Right lobe of liver (tissue), 6 donors: Measurements from ENCODE around the gene C1orf74. TPM values are rescaled to one million over a fixed set of nuclear protein-coding genes. Genes with fewer than 3 reads are reported as not detected.

Experiments
- ATAC-seq, 4 donors: fragments of 200-7000 bp; cut with Tn5 transposase; one replicate each; pipeline ENCODE4 v1.9.1; 2020; ENCODE audit warnings: mild to moderate bottlenecking in 4 of 4, moderate library complexity in 4 of 4
- DNase-seq, 3 donors: peaks; one replicate each; pipeline ENCODE4 v3.0.0-alpha.2; 2020
- H3K27ac ChIP-seq, 3 donors: fragments of 200-600 bp; one replicate each; pipeline ENCODE4 v1.8.0; 2022
- H3K27me3 ChIP-seq, 2 donors: fragments of 200-600 bp; one replicate each; pipeline ENCODE4 v1.8.0; 2022
- H3K36me3 ChIP-seq, 4 donors: fragments of 200-600 bp; sonication (generic) in 1 of 4; one replicate each; pipeline versions ENCODE4 v1.5.1 to v1.8.0; 2017 to 2022; ENCODE audit warnings: control low read depth in 1 of 4
- H3K4me1 ChIP-seq, 4 donors: fragments of 200-600 bp; sonication (generic) in 1 of 4; one replicate each; pipeline versions ENCODE4 v1.5.1 to v1.8.0; 2017 to 2022; ENCODE audit warnings: control low read depth in 1 of 4
- H3K4me3 ChIP-seq, 3 donors: fragments of 200-600 bp; one replicate each; pipeline ENCODE4 v1.8.0; 2022
- H3K9me3 ChIP-seq, 4 donors: fragments of 200-600 bp; sonication (generic) in 1 of 4; one replicate each; pipeline versions ENCODE4 v1.5.1 to v1.8.0; 2017 to 2022; ENCODE audit warnings: control low read depth in 1 of 4
- CTCF ChIP-seq, 4 donors: fragments of 200-600 bp in 3 of 4; fragments of 450-650 bp in 1 of 4; IDR thresholded peaks; one replicate each; pipeline versions ENCODE4 v1.5.1 to v1.8.0; 2016 to 2022; ENCODE audit warnings: antibody characterized with exemption in 4 of 4, mild to moderate bottlenecking in 2 of 4
- POLR2A ChIP-seq: fragments of 450-650 bp; IDR thresholded peaks from one replicate; pipeline ENCODE4 v1.6.1; 2017; ENCODE audit warnings: antibody characterized with exemption, mild to moderate bottlenecking
- WGBS: methylation state at CpG from one replicate; pipeline ENCODE4 v1.1.6; 2018; ENCODE audit warnings: low coverage, low lambda C conversion rate; ENCODE audit not compliant: insufficient coverage; ENCODE audit errors: missing lambda C conversion rate; 5-methylcytosine and 5-hydroxymethylcytosine counted together
- intact Hi-C, 2 donors: fragments of 100-400 bp; cut with DNase I; formaldehyde crosslinking; loops; one replicate each; pipeline versions ENCODE4 v1.11.2 to v1.14.1; 2022
- total RNA-seq, 6 experiments: library from RNA; depleted of rRNA in 2 of 6; stranded (reverse); fragments of >200 nt in 2 of 6; fragmentation: NEBNext Ultra II Directional in 3 of 6; extraction: Animal tissue kit (Norgen Biotek cat#: 25700) in 3 of 6; gene quantifications; one replicate each; pipeline versions ENCODE4 v1.1.0 to v1.2.4, GENCODE V29; 2016 to 2023
- donor health status: DM: no; HTN: yes; CAD: no.
- donor health status: DM: no; HTN: no; CAD: no.
- donor health status: DM: no; HTN: no; CAD: no.
- donor health status: DM: no; HTN: yes; CAD: no.
- donor health status: DM: no; HTN: yes; CAD: no.

The C1orf74 gene
- total RNA-seq, 6 experiments from 2014 or later: 0.81 to 1.6 (median 1.0) TPM

GRCh38 chr1:209827384-209828262 is 43.3 kb upstream of the C1orf74 start, which contains the start of gene UTP25:
Gene UTP25 (plus strand): TSS chr1:209827972. CDS start chr1:209828064, 92 bp downstream.
- peak; percentile 97 to 99 (median 98) for ATAC-seq
- intact Hi-C loops: no loop called here
- WGBS: 10% methylated on average over 44 of the region's 51 CpGs

GRCh38 chr1:209825591-209826434 is 41.5 kb upstream of the C1orf74 start:
- ATAC-seq (no peak), DNase-seq (no peak)
- 67% methylated on average over 11 of the region's 11 CpGs for WGBS
- H3K4me3 ChIP-seq: no peak overlapping the region
- intact Hi-C loops: no loop called here
- H3K27ac ChIP-seq: no peak overlapping the region
- peaks cover 0 to 3% (median 1%) of the 10 kb centered on the region in 4 donors for H3K36me3 ChIP-seq
- no peaks in the 10 kb centered on the region for H3K27me3 ChIP-seq
- peaks cover 0 to 8% (median 0%) of the 10 kb centered on the region in 4 donors for H3K4me1 ChIP-seq
- TF ChIP-seq POLR2A: no peak
- TF ChIP-seq CTCF (IDR thresholded peaks at IDR 0.05): no peak
- no peaks in the 10 kb centered on the region for H3K9me3 ChIP-seq

More at GRCh38 chr1:209827384-209828262, 43.3 kb upstream of the C1orf74 start, which contains the start of gene UTP25:
- peaks cover 0 to 8% (median 0%) of the 10 kb centered on the region in 4 donors for H3K4me1 ChIP-seq
- H3K27ac ChIP-seq: peak within 1 kb of the TSS; percentile 44 to 65 (median 54)
- no peaks in the 10 kb centered on the region for H3K9me3 ChIP-seq
- peak within 1 kb of the TSS; percentile 69 to 92 (median 74) for H3K4me3 ChIP-seq
- H3K36me3 ChIP-seq: peaks cover 0 to 19% (median 9%) of the 10 kb centered on the region in 4 donors
- no peaks in the 10 kb centered on the region for H3K27me3 ChIP-seq
- TF ChIP-seq POLR2A (peak; percentile 88), CTCF (IDR thresholded peaks at IDR 0.05) (peak; percentile 63 to 71 (median 67))
- DNase-seq: peak; percentile 89 to 93 (median 92)

- no peak overlapping the region for H3K27ac ChIP-seq
- TF ChIP-seq POLR2A (no peak), CTCF (IDR thresholded peaks at IDR 0.05) (peak; percentile 60 to 79 (median 74))
- DNase-seq (no peak), ATAC-seq (peak; percentile 46 to 62 (median 57))
- intact Hi-C loops: no loop called here
- H3K4me1 ChIP-seq: no peaks in the 10 kb centered on the region
- H3K36me3 ChIP-seq: no peaks in the 10 kb centered on the region
- 30% methylated on average over 12 of the region's 12 CpGs for WGBS
- no peaks in the 10 kb centered on the region for H3K9me3 ChIP-seq
- no peak overlapping the region for H3K4me3 ChIP-seq
- no peaks in the 10 kb centered on the region for H3K27me3 ChIP-seq
These were observed 39.0 kb upstream of the C1orf74 start for GRCh38 chr1:209823143-209824041.

- DNase-seq: no peak
- H3K4me1 ChIP-seq: no peaks in the 10 kb centered on the region
- no peaks in the 10 kb centered on the region for H3K36me3 ChIP-seq
- H3K9me3 ChIP-seq: no peaks in the 10 kb centered on the region
- no peaks in the 10 kb centered on the region for H3K27me3 ChIP-seq
- WGBS: 56% methylated on average over 7 of the region's 7 CpGs
- no peak overlapping the region for H3K27ac ChIP-seq
- no peak for TF ChIP-seq CTCF (IDR thresholded peaks at IDR 0.05)
- intact Hi-C loops: no loop called here
- ATAC-seq: no peak
- H3K4me3 ChIP-seq: no peak overlapping the region
These were observed 38.3 kb upstream of the C1orf74 start for GRCh38 chr1:209822706-209823105.
